ENCODE measurements around the gene DCXR.

The DCXR gene

GRCh38 chr17:82055023-82055964 is 17.8 kb upstream of the DCXR start:
- DNase-seq (ENCODE audit: low read depth), result no peak

- DNase-seq (ENCODE audit: low read depth), result no peak
Measured at GRCh38 chr17:82054351-82055022, 17.0 kb upstream of the DCXR start.

GRCh38 chr17:82053556-82054263 is 16.2 kb upstream of the DCXR start:
- no peak for DNase-seq (ENCODE audit: low read depth)

- DNase-seq (ENCODE audit: low read depth), result no peak
Measured at GRCh38 chr17:82053130-82053529, 15.6 kb upstream of the DCXR start.

GRCh38 chr17:82052638-82053059 is 15.2 kb upstream of the DCXR start:
- DNase-seq (ENCODE audit: low read depth), result no peak

- peak; percentile 84 for DNase-seq (ENCODE audit: low read depth)
Measured at GRCh38 chr17:82051776-82052637, 14.5 kb upstream of the DCXR start, which contains the start of the genes GPS1 and RFNG. Gene GPS1, plus strand, starts transcription at chr17:82051898. Its CDS starts 34 bp downstream, at chr17:82051932. Gene RFNG, minus strand, starts transcription at chr17:82051811. Its CDS starts 45 bp downstream, at chr17:82051766.

- no peak for DNase-seq (ENCODE audit: low read depth)
Measured at GRCh38 chr17:82050761-82051641, 13.5 kb upstream of the DCXR start.

- DNase-seq (ENCODE audit: low read depth), result no peak
Measured at GRCh38 chr17:82050152-82050760, 12.8 kb upstream of the DCXR start.

GRCh38 chr17:82049521-82049971 is 12.0 kb upstream of the DCXR start:
- DNase-seq (ENCODE audit: low read depth), result no peak

GRCh38 chr17:82049106-82049505 is 11.6 kb upstream of the DCXR start:
- DNase-seq (ENCODE audit: low read depth), result no peak

GRCh38 chr17:82048571-82048971 is 11.1 kb upstream of the DCXR start:
- DNase-seq (ENCODE audit: low read depth), result no peak

GRCh38 chr17:82047914-82048570 is 10.5 kb upstream of the DCXR start:
- DNase-seq (ENCODE audit: low read depth), result no peak

- DNase-seq (ENCODE audit: low read depth), result no peak
Measured at GRCh38 chr17:82047379-82047778, 9.9 kb upstream of the DCXR start.

GRCh38 chr17:82046903-82047302 is 9.4 kb upstream of the DCXR start:
- DNase-seq (ENCODE audit: low read depth), result no peak

- DNase-seq (ENCODE audit: low read depth), result no peak
Measured at GRCh38 chr17:82045936-82046484, 8.5 kb upstream of the DCXR start.

- no peak for DNase-seq (ENCODE audit: low read depth)
Measured at GRCh38 chr17:82043507-82043906, 6.0 kb upstream of the DCXR start.

- DNase-seq (ENCODE audit: low read depth), result no peak
Measured at GRCh38 chr17:82042649-82043048, 5.2 kb upstream of the DCXR start.

- DNase-seq (ENCODE audit: low read depth), result no peak
Measured at GRCh38 chr17:82041144-82041814, 3.8 kb upstream of the DCXR start.
